Brain microvascular endothelial cell (primary cell): ENCODE measurements around the gene H6PD.

Experiments used
- DNase-seq: peaks from one replicate; pipeline ENCODE4 v3.0.0-alpha.2; 2020
- H3K27ac ChIP-seq: fragments of 250-450 bp; sonication (Bioruptor Pico); 2 replicates; pipeline ENCODE4 v1.5.1; 2020; ENCODE audit warnings: mild to moderate bottlenecking, moderate library complexity
- H3K27me3 ChIP-seq: fragments of 250-450 bp; sonication (Bioruptor Pico); replicated peaks from 2 replicates; pipeline ENCODE4 v1.5.1; 2020; ENCODE audit warnings: mild to moderate bottlenecking
- H3K36me3 ChIP-seq: fragments of 250-450 bp; sonication (Bioruptor Pico); replicated peaks from 2 replicates; pipeline ENCODE4 v1.5.1; 2020; ENCODE audit warnings: mild to moderate bottlenecking
- H3K4me3 ChIP-seq: 2 replicates; pipeline ENCODE4 v1.5.1; 2011; ENCODE audit warnings: low read depth, mild to moderate bottlenecking, control low read depth, low read length, moderate library complexity
- CTCF ChIP-seq: IDR thresholded peaks from 2 replicates; pipeline ENCODE4 v1.5.1; 2011; ENCODE audit warnings: low read depth, mild to moderate bottlenecking, moderate library complexity, low read length, control low read depth, inconsistent platforms; ENCODE audit errors: missing control alignments
- in situ Hi-C: cut with HindIII; loops from 2 replicates; pipeline ENCODE4 v1.10.0; 2017; ENCODE audit warnings: low sequenced_read_pairs, low pct_ligation_motif_present

The H6PD gene

GRCh38 chr1:9233942-9234222 lies 692 bp upstream of the H6PD start:
- no peak for DNase-seq
- peak overlapping the region; percentile 48 for H3K4me3 ChIP-seq
- TF ChIP-seq CTCF = no peak
- in situ Hi-C loops = no loop called here
- H3K27ac ChIP-seq = peak overlapping the region; percentile 93
- H3K27me3 ChIP-seq = no peaks in the 10 kb centered on the region
- H3K36me3 ChIP-seq = no peaks in the 10 kb centered on the region

GRCh38 chr1:9235096-9235459 lies 504 bp downstream of the H6PD start:
- no peak for TF ChIP-seq CTCF
- in situ Hi-C loops = no loop called here
- H3K36me3 ChIP-seq = no peaks in the 10 kb centered on the region
- no peaks in the 10 kb centered on the region for H3K27me3 ChIP-seq
- peak overlapping the region; percentile 63 for H3K4me3 ChIP-seq
- peak overlapping the region; percentile 93 for H3K27ac ChIP-seq
- peak; percentile 47 for DNase-seq

DNA sequence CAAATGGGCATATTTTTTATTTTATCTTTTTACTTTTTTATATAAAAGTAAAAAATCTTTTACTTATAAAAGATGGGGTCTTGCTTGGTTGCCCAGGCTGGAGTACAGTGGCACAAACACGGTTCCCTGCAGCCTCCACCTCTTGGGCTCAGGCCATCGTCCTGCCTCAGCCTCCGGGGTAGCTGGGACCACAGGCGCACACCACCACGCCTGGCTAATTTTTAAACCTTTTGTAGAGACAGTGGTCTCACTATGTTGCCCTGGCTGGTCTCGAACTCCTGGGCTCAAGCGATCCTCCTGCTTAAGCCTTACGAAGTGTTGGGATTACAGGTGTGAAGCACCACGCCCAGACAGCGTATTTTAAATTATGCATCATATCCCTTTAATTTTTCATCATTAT lies 986 bp downstream of the H6PD start:
- Histone ChIP-seq H3K36me3 (no peaks in the 10 kb centered on the region), H3K27ac (peak overlapping the region; percentile 93), H3K27me3 (no peaks in the 10 kb centered on the region), H3K4me3 (peak overlapping the region; percentile 63)
- TF ChIP-seq CTCF = no peak
- DNase-seq = no peak
- in situ Hi-C loops = no loop called here

DNA sequence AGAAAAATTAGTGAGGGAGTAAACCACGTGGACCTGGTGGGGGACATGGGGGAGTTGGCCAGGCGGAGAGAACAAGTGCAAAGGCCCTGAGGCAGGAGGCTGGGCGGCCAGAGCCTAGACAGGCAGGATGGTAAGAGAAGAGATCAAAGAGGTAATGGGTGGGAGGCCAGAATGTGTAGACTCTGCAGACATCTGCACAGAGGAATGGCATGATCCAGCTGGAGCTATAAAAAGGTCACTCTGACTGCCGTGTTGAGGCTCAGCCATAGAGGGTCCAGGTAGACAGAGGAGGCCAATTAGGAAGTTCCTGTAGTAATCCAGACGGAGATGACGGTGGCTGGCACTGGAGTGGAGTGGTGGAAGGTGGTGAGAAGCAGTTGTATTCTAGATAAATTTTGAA lies 3.6 kb downstream of the H6PD start:
- H3K27me3 ChIP-seq = no peaks in the 10 kb centered on the region
- H3K27ac ChIP-seq = peak overlapping the region; percentile 21
- no peaks in the 10 kb centered on the region for H3K36me3 ChIP-seq
- no peak overlapping the region for H3K4me3 ChIP-seq
- in situ Hi-C loops = no loop called here
- DNase-seq = no peak
- no peak for TF ChIP-seq CTCF

DNA sequence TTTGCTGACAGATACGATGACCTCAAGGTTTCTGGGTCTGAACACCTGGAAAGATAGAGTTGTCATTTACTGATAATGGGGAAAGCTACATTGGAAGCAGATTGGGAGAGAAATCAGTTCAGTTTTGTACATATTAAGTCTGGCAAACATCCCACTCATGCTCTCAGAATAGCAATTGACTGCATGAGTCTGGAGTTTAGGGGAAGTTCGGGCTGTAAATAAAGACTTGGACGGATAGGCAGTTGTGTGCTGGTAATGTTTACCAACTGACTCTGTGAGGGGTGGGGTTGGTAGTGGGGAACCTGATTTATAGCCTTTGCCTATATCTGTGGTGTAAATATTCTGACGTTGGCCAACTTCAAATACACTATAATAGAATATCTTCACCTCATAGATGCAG lies 4.0 kb downstream of the H6PD start:
- no peak for TF ChIP-seq CTCF
- peak; percentile 19 for DNase-seq
- Histone ChIP-seq H3K36me3 (no peaks in the 10 kb centered on the region), H3K4me3 (no peak overlapping the region), H3K27ac (peak overlapping the region; percentile 21), H3K27me3 (no peaks in the 10 kb centered on the region)
- in situ Hi-C loops = no loop called here

GRCh38 chr1:9239622-9240401 lies 5.2 kb downstream of the H6PD start:
- in situ Hi-C loops = no loop called here
- H3K4me3 ChIP-seq = peak overlapping the region; percentile 9
- DNase-seq = peak; percentile 57
- peak overlapping the region; percentile 4 for H3K27ac ChIP-seq
- no peaks in the 10 kb centered on the region for H3K36me3 ChIP-seq
- H3K27me3 ChIP-seq = no peaks in the 10 kb centered on the region
- no peak for TF ChIP-seq CTCF
